Neuronal stem cell (in vitro differentiated cells): Measurements from ENCODE around the gene CSNK1D.

ENCODE experiments used
- DNase-seq: peaks from one replicate; pipeline ENCODE4 v3.0.0-alpha.2; 2013; ENCODE audit warnings: low spot score
- H2AFZ ChIP-seq: one replicate; pipeline ENCODE4 v1.6.1; 2013; ENCODE audit warnings: mild to moderate bottlenecking, low read length, inconsistent platforms
- H2AK5ac ChIP-seq: 2 replicates; pipeline ENCODE4 v1.6.1; 2013; ENCODE audit warnings: low read depth, mild to moderate bottlenecking, inconsistent platforms, low read length, moderate library complexity, mixed read lengths
- H2BK120ac ChIP-seq: 2 replicates; pipeline ENCODE4 v1.6.1; 2013; ENCODE audit warnings: low read depth, mild to moderate bottlenecking, inconsistent platforms, low read length, moderate library complexity, mixed read lengths
- H2BK12ac ChIP-seq: one replicate; pipeline ENCODE4 v1.6.1; 2013; ENCODE audit warnings: low read length, inconsistent platforms
- H2BK15ac ChIP-seq: 2 replicates; pipeline ENCODE4 v1.6.1; 2013; ENCODE audit warnings: mild to moderate bottlenecking, low read length, inconsistent platforms, mixed read lengths
- H2BK5ac ChIP-seq: one replicate; pipeline ENCODE4 v1.6.1; 2013; ENCODE audit warnings: inconsistent platforms, mild to moderate bottlenecking, low read length, moderate library complexity
- H3K14ac ChIP-seq: one replicate; pipeline ENCODE4 v1.6.1; 2013; ENCODE audit warnings: low read length, inconsistent platforms
- H3K18ac ChIP-seq: 2 replicates; pipeline ENCODE4 v1.6.1; 2013; ENCODE audit warnings: low read length, inconsistent platforms
- H3K23ac ChIP-seq: 2 replicates; pipeline ENCODE4 v1.6.1; 2013; ENCODE audit warnings: low read depth, mild to moderate bottlenecking, mixed read lengths, low read length, inconsistent platforms; ENCODE audit not compliant: poor library complexity
- H3K27ac ChIP-seq: replicated peaks from 3 replicates; pipeline ENCODE4 v1.5.1; 2013; ENCODE audit warnings: low read length, inconsistent platforms
- H3K27me3 ChIP-seq, 3 experiments: 2 replicates each; pipeline ENCODE4 v1.6.1; 2013; ENCODE audit warnings: low read length in 3 of 3, mild to moderate bottlenecking in 2 of 3, inconsistent platforms in 1 of 3, low read depth in 1 of 3, mixed read lengths in 1 of 3, moderate library complexity in 1 of 3; ENCODE audit not compliant: control insufficient read depth in 3 of 3, insufficient read depth in 3 of 3
- H3K36me3 ChIP-seq, 2 donors: replicated peaks in 1 of 2; 2 replicates each; pipeline ENCODE4 v1.6.1; 2013; ENCODE audit warnings: low read length in 2 of 2; ENCODE audit not compliant: control insufficient read depth in 2 of 2, insufficient read depth in 2 of 2
- H3K4ac ChIP-seq: 2 replicates; pipeline ENCODE4 v1.6.1; 2013; ENCODE audit warnings: inconsistent platforms, mild to moderate bottlenecking, low read length, moderate library complexity
- H3K4me1 ChIP-seq, 2 donors: 1 replicate in 1 of 2; 2 replicates in 1 of 2; pipeline ENCODE4 v1.6.1; 2013; ENCODE audit warnings: low read length in 2 of 2, low read depth in 1 of 2; ENCODE audit not compliant: control insufficient read depth in 2 of 2, insufficient read depth in 1 of 2
- H3K4me2 ChIP-seq: one replicate; pipeline ENCODE4 v1.6.1; 2013; ENCODE audit warnings: mild to moderate bottlenecking, low read length, inconsistent platforms; ENCODE audit not compliant: insufficient read depth, poor library complexity, severe bottlenecking
- H3K4me3 ChIP-seq, 2 donors: 2 replicates each; pipeline ENCODE4 v1.5.1; 2013; ENCODE audit warnings: low read length in 2 of 2, mild to moderate bottlenecking in 2 of 2, inconsistent platforms in 1 of 2, moderate library complexity in 1 of 2
- H3K79me1 ChIP-seq: one replicate; pipeline ENCODE4 v1.6.1; 2013; ENCODE audit warnings: low read depth, mild to moderate bottlenecking, inconsistent platforms, low read length, moderate library complexity
- H3K9ac ChIP-seq: one replicate; pipeline ENCODE4 v1.6.1; 2013; ENCODE audit warnings: mild to moderate bottlenecking, low read depth, low read length, inconsistent platforms; ENCODE audit not compliant: poor library complexity
- H3K9me3 ChIP-seq, 2 donors: replicated peaks in 1 of 2; 2 replicates each; pipeline versions ENCODE3 to v1.6.1; 2013; ENCODE audit warnings: low read length in 2 of 2, mild to moderate bottlenecking in 2 of 2, inconsistent platforms in 1 of 2, low read depth in 1 of 2, mixed read lengths in 1 of 2, moderate library complexity in 1 of 2; ENCODE audit not compliant: control insufficient read depth in 2 of 2, insufficient read depth in 1 of 2
- H4K8ac ChIP-seq: one replicate; pipeline ENCODE4 v1.6.1; 2013; ENCODE audit warnings: low read depth, mild to moderate bottlenecking, inconsistent platforms, low read length, moderate library complexity
- H4K91ac ChIP-seq: one replicate; pipeline ENCODE4 v1.6.1; 2013; ENCODE audit warnings: low read length, low read depth, mild to moderate bottlenecking, inconsistent platforms; ENCODE audit not compliant: poor library complexity
- WGBS, 2 donors: extraction: QIAGEN DNeasy Blood & Tissue Kit; methylation state at CpG; one replicate each; pipeline ENCODE4 v1.1.7; 2013; ENCODE audit warnings: missing lambda C conversion rate in 2 of 2, mixed read lengths in 1 of 2; ENCODE audit not compliant: insufficient read length in 2 of 2, insufficient replicate concordance in 1 of 2; ENCODE audit errors: extremely low coverage in 2 of 2; 5-methylcytosine and 5-hydroxymethylcytosine counted together

Gene CSNK1D

DNA sequence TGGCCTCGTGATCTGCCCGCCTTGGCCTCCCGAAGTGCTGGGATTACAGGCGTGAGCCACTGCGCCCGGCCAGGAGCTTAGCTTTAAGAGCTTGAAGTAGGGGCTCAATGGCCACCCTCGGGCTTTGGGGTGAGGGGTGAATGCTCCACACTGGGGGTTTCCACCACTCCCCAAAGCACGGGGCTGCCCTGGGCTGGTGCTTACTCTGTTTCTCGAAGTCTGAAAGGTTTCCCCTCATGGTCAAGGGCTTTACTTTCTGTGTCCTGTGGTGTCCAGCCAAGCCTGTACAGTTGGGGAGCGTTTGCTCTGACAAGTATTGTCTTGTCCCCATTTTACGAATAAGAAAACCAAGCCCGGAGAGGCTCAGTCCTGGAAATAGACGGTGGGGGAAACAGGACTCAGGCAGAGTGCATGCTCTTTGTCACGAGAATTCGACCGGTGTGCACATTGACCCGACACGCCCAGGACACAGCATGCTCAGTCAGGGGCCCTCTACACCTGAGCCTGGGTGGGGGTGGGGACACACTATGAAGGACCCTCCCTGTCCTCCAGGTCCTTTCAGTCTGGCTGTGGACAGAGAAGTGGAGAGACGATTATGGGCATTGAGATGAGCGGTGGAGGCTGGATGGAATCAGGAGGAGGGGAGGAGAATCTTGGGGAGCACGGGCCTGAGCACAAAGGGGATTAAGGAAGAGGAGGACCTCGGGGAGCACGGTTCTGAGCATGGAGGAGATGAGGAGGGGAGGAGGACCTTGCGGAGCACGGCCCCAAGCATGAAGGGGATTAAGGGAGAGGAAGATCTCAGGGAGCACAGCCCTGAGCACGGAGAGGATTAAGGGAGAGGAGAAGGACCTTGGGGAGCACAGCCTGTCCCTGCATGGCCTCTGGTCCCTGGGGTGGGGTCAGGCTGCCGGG is 36.4 kb upstream of the CSNK1D start:
- Histone ChIP-seq H2BK120ac (no peak overlapping the region), H3K4ac (no peak overlapping the region), H3K36me3 (no peaks in the 10 kb centered on the region), H3K14ac (no peak overlapping the region), H2BK12ac (no peak overlapping the region), H3K9ac (no peak overlapping the region), H3K4me2 (no peak overlapping the region), H3K18ac (no peak overlapping the region), H3K27me3 (peaks cover 0 to 34% (median 0%) of the 10 kb centered on the region in 3 experiments), H2BK15ac (peak overlapping the region; percentile 45), H3K27ac (no peak overlapping the region), H2BK5ac (no peak overlapping the region), H3K79me1 (peaks cover 2% of the 10 kb centered on the region), H4K8ac (no peak overlapping the region), H3K9me3 (no peaks in the 10 kb centered on the region), H3K4me3 (no peak overlapping the region), H4K91ac (no peak overlapping the region), H2AK5ac (peak overlapping the region; percentile 35), H3K4me1 (peaks cover 0 to 2% of the 10 kb centered on the region in 2 donors), H3K23ac (no peak overlapping the region), H2AFZ (no peak overlapping the region)
- WGBS, 2 donors = no CpG with 5 or more reads among the region's 27 CpGs
- DNase-seq = no peak

DNA sequence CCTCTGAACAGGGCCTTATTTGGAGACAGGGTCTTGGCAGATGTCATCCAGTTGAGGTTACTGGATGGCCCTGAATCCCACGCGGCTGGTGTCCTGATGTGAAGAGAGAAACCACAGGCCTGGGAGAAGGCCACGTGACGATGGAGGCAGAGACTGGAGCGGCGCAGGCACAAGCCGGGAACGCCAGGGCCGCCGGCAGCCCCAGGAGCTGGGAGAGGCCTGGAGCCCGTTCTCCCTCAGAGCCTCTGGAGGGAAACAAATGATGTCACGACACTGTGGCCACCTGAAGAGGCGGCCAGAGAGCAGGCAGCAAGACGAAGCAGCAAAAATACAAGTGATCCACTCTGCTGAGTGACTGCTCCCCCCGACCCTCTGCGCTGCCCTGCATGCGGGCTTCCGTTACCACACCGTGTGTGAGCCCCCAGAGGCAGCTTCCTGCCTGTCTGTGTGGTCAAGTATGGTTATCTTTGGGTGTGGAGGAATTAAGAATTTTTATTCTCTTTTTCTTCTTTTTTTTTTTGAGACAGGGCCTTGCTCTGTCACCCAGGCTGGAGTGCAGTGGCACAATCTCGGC is 32.3 kb upstream of the CSNK1D start:
- no CpG with 5 or more reads among the region's 20 CpGs for WGBS, 2 donors
- peaks cover 0 to 24% (median 0%) of the 10 kb centered on the region in 3 experiments for H3K27me3 ChIP-seq
- H3K79me1 ChIP-seq = peaks cover 4% of the 10 kb centered on the region
- no peaks in the 10 kb centered on the region for H3K9me3 ChIP-seq
- no peak overlapping the region for H2BK120ac ChIP-seq
- no peak overlapping the region for H3K9ac ChIP-seq
- H3K27ac ChIP-seq = no peak overlapping the region
- peak overlapping the region; percentile 27 for H2BK5ac ChIP-seq
- no peak overlapping the region for H4K8ac ChIP-seq
- H3K23ac ChIP-seq = peak overlapping the region; percentile 85
- H3K14ac ChIP-seq = peak overlapping the region; percentile 38
- H2BK15ac ChIP-seq = peak overlapping the region; percentile 78
- H3K4ac ChIP-seq = no peak overlapping the region
- H3K4me3 ChIP-seq = no peak overlapping the region
- H2AFZ ChIP-seq = peak overlapping the region; percentile 49
- H3K4me1 ChIP-seq = peaks cover 6 to 18% of the 10 kb centered on the region in 2 donors
- peak overlapping the region; percentile 28 for H3K18ac ChIP-seq
- no peak overlapping the region for H3K4me2 ChIP-seq
- H2AK5ac ChIP-seq = no peak overlapping the region
- no peaks in the 10 kb centered on the region for H3K36me3 ChIP-seq
- no peak overlapping the region for H4K91ac ChIP-seq
- no peak for DNase-seq
- H2BK12ac ChIP-seq = no peak overlapping the region

DNA sequence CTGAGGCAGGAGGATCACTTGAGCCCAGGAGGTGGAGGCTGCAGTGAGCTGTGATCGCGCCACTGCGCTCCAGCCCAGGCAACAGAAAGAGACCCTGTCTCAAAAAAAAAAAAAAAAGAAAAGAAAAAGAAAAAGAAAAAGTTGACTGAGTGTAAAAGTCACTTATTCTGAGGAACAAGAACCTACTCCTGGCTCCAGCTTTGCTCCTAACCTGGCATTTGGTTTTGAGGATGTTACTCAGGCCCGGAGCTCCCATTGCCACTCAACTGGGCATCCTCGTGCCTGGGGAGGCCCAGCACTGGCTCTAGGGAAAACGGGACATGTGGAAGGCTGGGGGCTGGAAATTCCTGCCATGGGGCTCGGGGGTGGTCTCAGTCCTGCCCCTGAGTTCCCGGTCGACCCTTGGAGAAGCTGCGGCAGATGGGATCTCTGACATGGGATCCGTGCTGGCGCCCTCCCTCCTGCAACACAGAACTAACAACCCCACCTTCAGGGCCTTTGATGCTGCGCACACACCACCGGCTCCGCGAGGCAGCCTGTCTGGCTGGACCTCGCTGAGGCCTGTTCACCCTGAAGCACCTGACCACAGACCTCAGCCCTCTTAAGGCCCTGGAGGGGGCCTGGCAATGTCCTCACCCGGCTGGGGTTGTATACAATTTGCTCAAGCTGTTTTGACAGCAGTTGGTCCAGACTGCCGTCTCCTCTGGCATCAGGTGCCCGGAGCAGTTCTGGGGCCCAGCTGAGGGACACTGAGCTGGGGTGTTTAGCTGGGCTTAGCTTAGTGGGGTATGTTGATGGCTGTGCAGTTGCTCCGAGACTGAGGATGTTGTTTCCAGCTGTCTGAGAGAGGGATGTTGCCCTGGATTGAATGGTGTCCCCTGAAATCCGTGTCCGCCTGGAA is 31.6 kb upstream of the CSNK1D start:
- Histone ChIP-seq H3K9me3 (no peaks in the 10 kb centered on the region), H3K9ac (no peak overlapping the region), H3K4me2 (no peak overlapping the region), H3K4me1 (peaks cover 6 to 18% of the 10 kb centered on the region in 2 donors), H2BK15ac (peak overlapping the region; percentile 78), H4K8ac (no peak overlapping the region), H2BK120ac (no peak overlapping the region), H3K27ac (no peak overlapping the region), H3K4me3 (no peak overlapping the region), H3K18ac (no peak overlapping the region), H3K79me1 (peaks cover 4% of the 10 kb centered on the region), H4K91ac (no peak overlapping the region), H2AK5ac (peak overlapping the region; percentile 29), H3K27me3 (peaks cover 0 to 18% (median 0%) of the 10 kb centered on the region in 3 experiments), H3K23ac (no peak overlapping the region), H3K36me3 (no peaks in the 10 kb centered on the region), H3K14ac (no peak overlapping the region), H2AFZ (peak overlapping the region; percentile 61), H2BK5ac (peak overlapping the region; percentile 27), H2BK12ac (no peak overlapping the region), H3K4ac (no peak overlapping the region)
- no CpG with 5 or more reads among the region's 23 CpGs for WGBS, 2 donors
- no peak for DNase-seq
